Stimulated activated naive CD8-positive, alpha-beta T cell treated with anti-CD3 and anti-CD28 coated beads, Interleukin-15, Interleukin-2, amounts not matched to agents 100 ng/mL and 50 ng/mL, for 24 hours (primary cell): Measurements from ENCODE around the gene NOTCH2NLA.
A peak's percentile ranks its signal among the peaks of the same experiment; 100 is the strongest.
"Not testable (repeated sequence)": the region's sequence is repeated elsewhere in the genome, so short reads cannot be mapped to it uniquely, and the experiment has no call there.

ENCODE experiments used
- H3K27ac Mint-ChIP-seq: one replicate; pipeline ENCODE4 v1.8.0; 2021; ENCODE audit warnings: mild to moderate bottlenecking, mixed read lengths
- H3K27me3 Mint-ChIP-seq: one replicate; pipeline ENCODE4 v1.8.0; 2021; ENCODE audit warnings: mixed read lengths
- H3K36me3 Mint-ChIP-seq: one replicate; pipeline ENCODE4 v1.8.0; 2021; ENCODE audit warnings: low read depth, mixed read lengths
- H3K4me1 Mint-ChIP-seq: one replicate; pipeline ENCODE4 v1.8.0; 2021; ENCODE audit warnings: low read depth, mixed read lengths
- H3K4me3 Mint-ChIP-seq: one replicate; pipeline ENCODE4 v1.8.0; 2021; ENCODE audit warnings: mild to moderate bottlenecking, mixed read lengths
- H3K9me3 Mint-ChIP-seq: one replicate; pipeline ENCODE4 v1.8.0; 2021; ENCODE audit warnings: mixed read lengths

The NOTCH2NLA gene

GRCh38 chr1:146248643-146249042, 19.8 kb upstream of the NOTCH2NLA start:
- H3K27me3 Mint-ChIP-seq, H3K4me3 Mint-ChIP-seq, H3K4me1 Mint-ChIP-seq, H3K36me3 Mint-ChIP-seq, H3K9me3 Mint-ChIP-seq, H3K27ac Mint-ChIP-seq: not testable (repeated sequence)

GRCh38 chr1:146236626-146237025, 7.8 kb upstream of the NOTCH2NLA start:
- H3K36me3 Mint-ChIP-seq, H3K4me3 Mint-ChIP-seq, H3K4me1 Mint-ChIP-seq, H3K27me3 Mint-ChIP-seq, H3K27ac Mint-ChIP-seq, H3K9me3 Mint-ChIP-seq: not testable (repeated sequence)

- not testable (repeated sequence) for H3K36me3 Mint-ChIP-seq, H3K9me3 Mint-ChIP-seq, H3K27me3 Mint-ChIP-seq, H3K27ac Mint-ChIP-seq, H3K4me1 Mint-ChIP-seq, H3K4me3 Mint-ChIP-seq
Measured at GRCh38 chr1:146236026-146236601, 7.3 kb upstream of the NOTCH2NLA start.

- H3K27me3 Mint-ChIP-seq, H3K9me3 Mint-ChIP-seq, H3K4me1 Mint-ChIP-seq, H3K27ac Mint-ChIP-seq, H3K36me3 Mint-ChIP-seq: not testable (repeated sequence)
- H3K4me3 Mint-ChIP-seq = peak overlapping the region; percentile 67
Measured at GRCh38 chr1:146228144-146228682, 608 bp downstream of the NOTCH2NLA start.

GRCh38 chr1:146174531-146174930, 54.3 kb downstream of the NOTCH2NLA start:
- not testable (repeated sequence) for H3K27me3 Mint-ChIP-seq, H3K9me3 Mint-ChIP-seq, H3K36me3 Mint-ChIP-seq, H3K4me1 Mint-ChIP-seq, H3K4me3 Mint-ChIP-seq, H3K27ac Mint-ChIP-seq

- H3K9me3 Mint-ChIP-seq, H3K36me3 Mint-ChIP-seq, H3K27ac Mint-ChIP-seq, H3K4me3 Mint-ChIP-seq, H3K27me3 Mint-ChIP-seq, H3K4me1 Mint-ChIP-seq: not testable (repeated sequence)
Measured at GRCh38 chr1:146167740-146168139, 61.1 kb downstream of the NOTCH2NLA start.

GRCh38 chr1:146167273-146167672, 61.5 kb downstream of the NOTCH2NLA start:
- H3K4me1 Mint-ChIP-seq, H3K9me3 Mint-ChIP-seq, H3K36me3 Mint-ChIP-seq, H3K27me3 Mint-ChIP-seq, H3K27ac Mint-ChIP-seq, H3K4me3 Mint-ChIP-seq: not testable (repeated sequence)

- H3K4me1 Mint-ChIP-seq, H3K36me3 Mint-ChIP-seq, H3K4me3 Mint-ChIP-seq, H3K9me3 Mint-ChIP-seq, H3K27me3 Mint-ChIP-seq, H3K27ac Mint-ChIP-seq: not testable (repeated sequence)
Measured at GRCh38 chr1:146144465-146144864, 84.4 kb downstream of the NOTCH2NLA start, which contains the start of gene NBPF10. Gene NBPF10, minus strand, starts transcription at chr1:146144804. Its CDS starts 35 bp downstream, at chr1:146144769.
